K562 (cell line): ENCODE results near the gene PDE1C. TPM values are rescaled to one million over a fixed set of nuclear protein-coding genes. Genes with fewer than 3 reads are reported as not detected.

Source experiments
- ATAC-seq: fragments of 200-7000 bp; cut with Tn5 transposase; 3 replicates; pipeline ENCODE4 v1.9.1; 2020; ENCODE audit warnings: moderate library complexity
- BruUV-seq: library from RNA; stranded (reverse); fragments of 400-500 nt; replicated peaks from 2 replicates; lab custom pipeline; 2021; lab: Mats Ljungman, UMichigan
- CTCF ChIA-PET: fragments of 300-600 bp; formaldehyde crosslinking; extraction: SDS; loops from one replicate; lab custom pipeline; 2021; ENCODE audit warnings: low intra/inter-chr PET ratio; lab: Yijun Ruan, JAX
- POLR2A ChIA-PET: fragments of 300-600, 350-650 bp; sonication (Branson Sonifier 250); formaldehyde crosslinking; extraction: SDS; loops from one replicate; lab custom pipeline; 2021; ENCODE audit warnings: antibody characterized with exemption, inconsistent platforms; lab: Yijun Ruan, JAX
- DNase-seq, 4 experiments: peaks; one replicate each; pipeline versions ENCODE4 v3.0.0 to v3.0.0-alpha.2; 2011 to 2018; ENCODE audit warnings: low spot score in 3 of 4, mixed read lengths in 3 of 4; ENCODE audit errors: extremely low read depth in 1 of 4
- FAIRE-seq: peaks from 2 replicates; lab custom pipeline; 2011; peaks lifted over from hg19 to GRCh38; lab: Jason Lieb, UNC
- H2AFZ ChIP-seq: 2 replicates; pipeline ENCODE4 v1.6.0; 2011; ENCODE audit warnings: low read depth, low read length, control low read depth, inconsistent platforms
- H3K27ac ChIP-seq: fragments of 200-600 bp; 3 replicates; pipeline ENCODE4 v1.8.0; 2011; ENCODE audit warnings: low read depth, mild to moderate bottlenecking, control low read depth, inconsistent platforms, low read length, moderate library complexity, mixed read lengths; ENCODE audit errors: extremely low read depth
- H3K27me3 ChIP-seq, 2 experiments: fragments of 300-600 bp in 1 of 2; 2 replicates in 1 of 2; 3 replicates in 1 of 2; pipeline versions ENCODE4 v1.6.0 to v1.8.0; 2011; ENCODE audit warnings: inconsistent platforms in 2 of 2, low read length in 2 of 2, mild to moderate bottlenecking in 1 of 2, mixed read lengths in 1 of 2, moderate library complexity in 1 of 2; ENCODE audit not compliant: control insufficient read depth in 2 of 2, insufficient read depth in 2 of 2
- H3K36me3 ChIP-seq: fragments of 300-600 bp; 3 replicates; pipeline ENCODE4 v1.8.0; 2011; ENCODE audit warnings: mild to moderate bottlenecking, low read length, inconsistent platforms; ENCODE audit not compliant: control insufficient read depth, insufficient read depth
- H3K4me1 ChIP-seq, 2 experiments: fragments of 200-600 bp in 1 of 2; replicated peaks in 1 of 2; 2 replicates in 1 of 2; 3 replicates in 1 of 2; pipeline versions ENCODE4 v1.5.1 to v1.8.0; 2011; ENCODE audit warnings: inconsistent platforms in 2 of 2, low read length in 2 of 2, mild to moderate bottlenecking in 1 of 2, mixed read lengths in 1 of 2, moderate library complexity in 1 of 2; ENCODE audit not compliant: control insufficient read depth in 2 of 2, insufficient read depth in 2 of 2
- H3K4me2 ChIP-seq: 2 replicates; pipeline ENCODE4 v1.6.1; 2011; ENCODE audit warnings: low read length, control low read depth, inconsistent platforms, mixed read lengths; ENCODE audit not compliant: insufficient read depth
- H3K4me3 ChIP-seq: fragments of 200-600 bp; sonication (generic), shearing (Covaris generic); 2 replicates; pipeline ENCODE4 v1.5.1; 2016; ENCODE audit warnings: control low read depth, inconsistent platforms
- H3K79me2 ChIP-seq: fragments of 200-600 bp; 3 replicates; pipeline ENCODE4 v1.8.0; 2011; ENCODE audit warnings: low read length, inconsistent platforms; ENCODE audit not compliant: control insufficient read depth, insufficient read depth
- H3K9ac ChIP-seq, 2 experiments: 2 replicates each; pipeline versions ENCODE4 v1.6.0 to v1.6.1; 2011; ENCODE audit warnings: low read depth in 2 of 2, low read length in 2 of 2, control low read depth in 1 of 2, inconsistent platforms in 1 of 2, mild to moderate bottlenecking in 1 of 2, mixed read lengths in 1 of 2; ENCODE audit not compliant: insufficient read depth in 1 of 2
- H3K9me1 ChIP-seq: one replicate; pipeline ENCODE4 v1.6.0; 2011; ENCODE audit warnings: inconsistent platforms, mild to moderate bottlenecking, low read length, moderate library complexity; ENCODE audit not compliant: control insufficient read depth, insufficient read depth
- H3K9me3 ChIP-seq: replicated peaks from 2 replicates; pipeline ENCODE4 v1.5.1; 2011; ENCODE audit warnings: low read depth, low read length, inconsistent platforms; ENCODE audit not compliant: control insufficient read depth, insufficient read depth
- H4K20me1 ChIP-seq: replicated peaks from 2 replicates; pipeline ENCODE4 v1.6.1; 2011; ENCODE audit warnings: low read length, inconsistent platforms, mixed read lengths; ENCODE audit not compliant: control insufficient read depth, insufficient read depth
- CREM ChIP-seq: IDR thresholded peaks from 2 replicates; pipeline ENCODE4 v1.6.1; 2014; ENCODE audit warnings: antibody characterized with exemption, low read depth
- FOSL1 ChIP-seq: fragments of 200-800 bp; sonication (Bioruptor generic); conservative IDR thresholded peaks from 2 replicates; pipeline ENCODE4 v1.6.1; 2016; ENCODE audit warnings: missing genetic modification characterization, missing compliant biosample characterization
- HCFC1 ChIP-seq: IDR thresholded peaks from 2 replicates; pipeline ENCODE4 v1.6.1; 2012; ENCODE audit warnings: low read depth, low read length, improper control_type of control experiment
- HDAC1 ChIP-seq, 2 experiments: fragments of 450-650 bp; IDR thresholded peaks; 2 replicates each; pipeline ENCODE4 v1.6.1; 2016 to 2017; ENCODE audit warnings: inconsistent platforms in 1 of 2, mild to moderate bottlenecking in 1 of 2, moderate library complexity in 1 of 2
- SREBF1 ChIP-seq: fragments of 150-350 bp; IDR thresholded peaks from 2 replicates; pipeline ENCODE4 v1.6.1; 2014; ENCODE audit warnings: antibody characterized with exemption, low read depth, low read length, borderline replicate concordance
- XRCC4 ChIP-seq: IDR thresholded peaks from one replicate; pipeline ENCODE4 v1.6.1; 2011; ENCODE audit not compliant: insufficient read depth, insufficient read length; ENCODE audit errors: extremely low read depth
- XRCC5 ChIP-seq: fragments of 200-400 bp; formaldehyde crosslinking; IDR thresholded peaks from 2 replicates; pipeline ENCODE4 v1.6.1; 2017; ENCODE audit warnings: low read depth, mild to moderate bottlenecking, low read length
- ZNF121 ChIP-seq: sonication (generic); formaldehyde crosslinking; conservative IDR thresholded peaks from 2 replicates; pipeline ENCODE4 v1.8.0; 2022; ENCODE audit warnings: missing genetic modification reagents
- ZNF354B ChIP-seq: fragments of 250-450 bp; sonication (Bioruptor Pico); IDR thresholded peaks from 2 replicates; pipeline ENCODE4 v1.4.0; 2020
- ZNF507 ChIP-seq: conservative IDR thresholded peaks from 2 replicates; pipeline ENCODE4 v1.6.1; 2017; ENCODE audit warnings: missing genetic modification characterization, missing compliant biosample characterization
- ZNF561 ChIP-seq: fragments of 450-650 bp; formaldehyde crosslinking; conservative IDR thresholded peaks from 2 replicates; pipeline ENCODE4 v1.4.0; 2020; ENCODE audit warnings: mild to moderate bottlenecking, moderate library complexity
- ZNF766 ChIP-seq: fragments of 200-800 bp; sonication (Bioruptor generic); conservative IDR thresholded peaks from 2 replicates; pipeline ENCODE4 v1.6.1; 2016; ENCODE audit warnings: missing genetic modification characterization, missing compliant biosample characterization
- WGBS: fragments of 100-300 bp; shearing (Covaris generic); methylation state at CpG from one replicate; pipeline ENCODE4 v1.1.6; 2016; ENCODE audit warnings: low coverage, mixed read lengths; ENCODE audit not compliant: insufficient coverage; ENCODE audit errors: missing lambda C conversion rate; 5-methylcytosine and 5-hydroxymethylcytosine counted together
- in situ Hi-C: fragments of 300-500 bp; cut with MboI; formaldehyde crosslinking; loops from 4 replicates; pipeline ENCODE4 v1.15.0; 2018; ENCODE audit warnings: inconsistent platforms, mixed read lengths
- intact Hi-C: fragments of 100-400 bp; cut with micrococcal nuclease; formaldehyde crosslinking; loops from 2 replicates; pipeline ENCODE4 v1.14.2; 2022
- polyA plus RNA-seq, 8 experiments: library from polyadenylated mRNA; depleted of rRNA in 4 of 8; stranded (reverse) in 5 of 8; unstranded in 3 of 8; fragments of >200 nt; fragmentation: Nextera tagmentation in 2 of 8; fragmentation: Illumina TruSeq in 1 of 8; extraction: Ambion mirVana in 2 of 8; extraction: Trizol in 1 of 8; gene quantifications; 2 replicates each; pipeline versions ENCODE4 v1.2.1 to v1.2.3, GENCODE V29; 2011 to 2014; ENCODE audit warnings: inconsistent platforms in 1 of 8, missing spikeins in 1 of 8
- total RNA-seq, 7 experiments: library from RNA; depleted of rRNA in 6 of 7; stranded (reverse); fragments of >200 nt in 6 of 7; fragmentation: Illumina TruSeq in 2 of 7; extraction: Trizol in 2 of 7; gene quantifications; 2 replicates each; pipeline versions ENCODE4 v1.2.1 to v1.2.3, GENCODE V29; 2011 to 2021; ENCODE audit warnings: low replicate concordance in 1 of 7
- TF ChIP-seq, protein P1 (sequence below): fragments of 450-650 bp; formaldehyde crosslinking; IDR thresholded peaks from 2 replicates; pipeline ENCODE4 v1.4.0; 2020; ENCODE audit warnings: mild to moderate bottlenecking, moderate library complexity
- TF ChIP-seq, protein P2 (sequence below): fragments of 250-450 bp; sonication (Bioruptor Pico); IDR thresholded peaks from 2 replicates; pipeline ENCODE4 v1.5.0; 2020; ENCODE audit warnings: mild to moderate bottlenecking
- TF ChIP-seq, protein P3 (sequence below): fragments of 450-650 bp; formaldehyde crosslinking; IDR thresholded peaks from 2 replicates; pipeline ENCODE4 v1.4.0; 2022; ENCODE audit warnings: missing genetic modification characterization

Gene PDE1C
- total and polyA plus RNA-seq, 9 of the 15 experiments (the other 6 are each of a cell fraction or from before 2014, with no cell fraction given) = under 0.01 to 0.01 TPM; not detected in 7

DNA sequence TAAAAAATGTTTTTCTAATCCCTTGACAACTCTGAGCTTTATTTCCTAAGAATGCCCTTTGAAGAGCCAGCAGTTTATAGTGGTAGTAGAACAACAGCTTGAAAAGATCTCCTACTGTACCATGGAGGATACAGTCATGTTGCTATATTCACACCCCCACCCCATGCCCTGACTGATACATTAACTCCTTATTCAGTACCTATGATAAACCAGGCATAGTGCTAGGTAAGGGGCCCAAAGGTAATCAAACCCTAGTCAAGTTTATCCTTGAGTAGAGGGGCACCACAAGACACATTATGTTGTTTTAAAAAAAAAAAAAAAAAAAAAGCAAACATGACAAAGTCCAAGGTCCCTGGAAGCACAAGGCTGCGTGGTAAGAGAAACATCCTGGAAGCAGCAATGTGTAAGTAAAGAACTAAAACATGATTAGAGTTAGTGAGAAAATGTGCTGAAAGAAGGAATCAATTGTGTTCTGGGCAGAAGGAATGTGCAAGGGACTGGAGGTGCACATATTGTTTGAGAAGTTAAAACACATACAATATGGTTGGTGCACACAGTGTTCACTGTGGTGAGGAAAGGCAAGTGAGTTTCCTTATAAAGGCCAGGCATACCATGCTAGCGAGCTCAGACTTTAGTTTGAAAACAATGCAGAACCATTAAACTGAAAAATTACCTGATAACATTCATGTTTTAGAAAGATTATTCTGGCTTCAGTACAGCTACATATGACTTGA is 51.2 kb downstream of the PDE1C start:
- no peak for FAIRE-seq
- POLR2A ChIA-PET = no interaction called here
- no peak overlapping the region for H3K4me2 ChIP-seq
- no peak overlapping the region for H3K27ac ChIP-seq
- no peaks in the 10 kb centered on the region for H3K79me2 ChIP-seq
- no TSS peak for BruUV-seq
- WGBS = 7% methylated on average over 2 of the region's 2 CpGs
- H3K4me3 ChIP-seq = no peak overlapping the region
- no peaks in the 10 kb centered on the region for H3K9me1 ChIP-seq
- intact Hi-C loops (no loop called here), in situ Hi-C loops (no loop called here)
- H3K27me3 ChIP-seq = no peaks in the 10 kb centered on the region
- H4K20me1 ChIP-seq = no peaks in the 10 kb centered on the region
- DNase-seq = no peak
- no peaks in the 10 kb centered on the region for H3K4me1 ChIP-seq
- CTCF ChIA-PET = no interaction called here
- no peak overlapping the region for H2AFZ ChIP-seq
- no peak for ATAC-seq
- no peaks in the 10 kb centered on the region; the same call in 1 of the 2 replicates for H3K9me3 ChIP-seq
- no peaks in the 10 kb centered on the region for H3K36me3 ChIP-seq
- no peak overlapping the region for H3K9ac ChIP-seq
- TF ChIP-seq ZNF561 (CRISPR knock-in tag) = no peak
- TF ChIP-seq, protein P1, sequence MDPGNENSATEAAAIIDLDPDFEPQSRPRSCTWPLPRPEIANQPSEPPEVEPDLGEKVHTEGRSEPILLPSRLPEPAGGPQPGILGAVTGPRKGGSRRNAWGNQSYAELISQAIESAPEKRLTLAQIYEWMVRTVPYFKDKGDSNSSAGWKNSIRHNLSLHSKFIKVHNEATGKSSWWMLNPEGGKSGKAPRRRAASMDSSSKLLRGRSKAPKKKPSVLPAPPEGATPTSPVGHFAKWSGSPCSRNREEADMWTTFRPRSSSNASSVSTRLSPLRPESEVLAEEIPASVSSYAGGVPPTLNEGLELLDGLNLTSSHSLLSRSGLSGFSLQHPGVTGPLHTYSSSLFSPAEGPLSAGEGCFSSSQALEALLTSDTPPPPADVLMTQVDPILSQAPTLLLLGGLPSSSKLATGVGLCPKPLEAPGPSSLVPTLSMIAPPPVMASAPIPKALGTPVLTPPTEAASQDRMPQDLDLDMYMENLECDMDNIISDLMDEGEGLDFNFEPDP (CRISPR knock-in tag) = no peak
- TF ChIP-seq, protein P2, sequence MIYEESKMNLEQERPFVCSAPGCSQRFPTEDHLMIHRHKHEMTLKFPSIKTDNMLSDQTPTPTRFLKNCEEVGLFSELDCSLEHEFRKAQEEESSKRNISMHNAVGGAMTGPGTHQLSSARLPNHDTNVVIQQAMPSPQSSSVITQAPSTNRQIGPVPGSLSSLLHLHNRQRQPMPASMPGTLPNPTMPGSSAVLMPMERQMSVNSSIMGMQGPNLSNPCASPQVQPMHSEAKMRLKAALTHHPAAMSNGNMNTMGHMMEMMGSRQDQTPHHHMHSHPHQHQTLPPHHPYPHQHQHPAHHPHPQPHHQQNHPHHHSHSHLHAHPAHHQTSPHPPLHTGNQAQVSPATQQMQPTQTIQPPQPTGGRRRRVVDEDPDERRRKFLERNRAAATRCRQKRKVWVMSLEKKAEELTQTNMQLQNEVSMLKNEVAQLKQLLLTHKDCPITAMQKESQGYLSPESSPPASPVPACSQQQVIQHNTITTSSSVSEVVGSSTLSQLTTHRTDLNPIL (CRISPR knock-in tag) = no peak
- no peak for TF ChIP-seq FOSL1 (tag)
- TF ChIP-seq XRCC5 = no peak
- no peak for TF ChIP-seq SREBF1
- no peak for TF ChIP-seq ZNF507 (tag)
- no peak for TF ChIP-seq HCFC1
- TF ChIP-seq ZNF121 (CRISPR knock-in tag) = no peak
- TF ChIP-seq, protein P3, sequence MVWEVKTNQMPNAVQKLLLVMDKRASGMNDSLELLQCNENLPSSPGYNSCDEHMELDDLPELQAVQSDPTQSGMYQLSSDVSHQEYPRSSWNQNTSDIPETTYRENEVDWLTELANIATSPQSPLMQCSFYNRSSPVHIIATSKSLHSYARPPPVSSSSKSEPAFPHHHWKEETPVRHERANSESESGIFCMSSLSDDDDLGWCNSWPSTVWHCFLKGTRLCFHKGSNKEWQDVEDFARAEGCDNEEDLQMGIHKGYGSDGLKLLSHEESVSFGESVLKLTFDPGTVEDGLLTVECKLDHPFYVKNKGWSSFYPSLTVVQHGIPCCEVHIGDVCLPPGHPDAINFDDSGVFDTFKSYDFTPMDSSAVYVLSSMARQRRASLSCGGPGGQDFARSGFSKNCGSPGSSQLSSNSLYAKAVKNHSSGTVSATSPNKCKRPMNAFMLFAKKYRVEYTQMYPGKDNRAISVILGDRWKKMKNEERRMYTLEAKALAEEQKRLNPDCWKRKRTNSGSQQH (CRISPR knock-in tag) = no peak
- no peak for TF ChIP-seq HDAC1 (IDR thresholded peaks at IDR 0.05)
- TF ChIP-seq ZNF354B (CRISPR knock-in tag) = no peak
- no peak for TF ChIP-seq ZNF766 (CRISPR knock-in tag)
- TF ChIP-seq CREM = no peak
- TF ChIP-seq XRCC4 = no peak
